D341Med (cell line): ENCODE results near the gene KIF1B.
"Not testable (repeated sequence)": the region's sequence is repeated elsewhere in the genome, so short reads cannot be mapped to it uniquely, and the experiment has no call there.

Source experiments
- DNase-seq: peaks from one replicate; pipeline ENCODE4 v3.0.0; 2012; ENCODE audit warnings: low spot score

Gene KIF1B

GRCh38 chr1:10195570-10195969 lies 14.8 kb upstream of the KIF1B start:
- no peak for DNase-seq

GRCh38 chr1:10196976-10197375 lies 13.4 kb upstream of the KIF1B start:
- no peak for DNase-seq

- no peak for DNase-seq
Measured at GRCh38 chr1:10200620-10201019, 9.8 kb upstream of the KIF1B start.

GRCh38 chr1:10204003-10204642 lies 6.2 kb upstream of the KIF1B start:
- no peak for DNase-seq

GRCh38 chr1:10205206-10205605 lies 5.2 kb upstream of the KIF1B start:
- not testable (repeated sequence) for DNase-seq

- DNase-seq: no peak
Measured at GRCh38 chr1:10207810-10208209, 2.6 kb upstream of the KIF1B start.

GRCh38 chr1:10208537-10208936 lies 1.8 kb upstream of the KIF1B start:
- DNase-seq: no peak

GRCh38 chr1:10209590-10209904 lies 823 bp upstream of the KIF1B start:
- DNase-seq: no peak

- DNase-seq: peak; percentile 68
Measured at GRCh38 chr1:10210841-10211804, 753 bp downstream of the KIF1B start.

- no peak for DNase-seq
Measured at GRCh38 chr1:10211805-10212410, 1.5 kb downstream of the KIF1B start.

GRCh38 chr1:10212476-10212875 lies 2.1 kb downstream of the KIF1B start:
- DNase-seq: no peak

- DNase-seq: no peak
Measured at GRCh38 chr1:10213186-10213705, 2.9 kb downstream of the KIF1B start.

- no peak for DNase-seq
Measured at GRCh38 chr1:10216090-10216749, 5.8 kb downstream of the KIF1B start.

GRCh38 chr1:10217748-10218441 lies 7.5 kb downstream of the KIF1B start:
- DNase-seq: no peak

GRCh38 chr1:10220200-10220599 lies 9.8 kb downstream of the KIF1B start:
- DNase-seq: no peak

GRCh38 chr1:10220657-10221056 lies 10.3 kb downstream of the KIF1B start:
- DNase-seq: not testable (repeated sequence)

GRCh38 chr1:10225573-10225972 lies 15.2 kb downstream of the KIF1B start:
- no peak for DNase-seq

- DNase-seq: no peak
Measured at GRCh38 chr1:10228528-10228927, 18.2 kb downstream of the KIF1B start.

- DNase-seq: no peak
Measured at GRCh38 chr1:10229903-10230302, 19.5 kb downstream of the KIF1B start.

GRCh38 chr1:10232163-10232562 lies 21.8 kb downstream of the KIF1B start:
- DNase-seq: no peak

- no peak for DNase-seq
Measured at GRCh38 chr1:10236405-10237156, 26.2 kb downstream of the KIF1B start.
